ENCODE data around the gene RASGRF2.

GRCh38 chr5:81081461-81081835 is 121.3 kb downstream of the RASGRF2 start:
- no peak for TF ChIP-seq CTCF (IDR thresholded peaks at IDR 0.05)
- TF ChIP-seq POLR2AphosphoS5 (IDR thresholded peaks at IDR 0.05): no peak

Data from transverse colon (tissue), 4 donors.